Neural progenitor cell (in vitro differentiated cells): ENCODE data around the gene FOXE3. TPM values are rescaled to one million over a fixed set of nuclear protein-coding genes. Genes with fewer than 3 reads are reported as not detected.
A peak's percentile ranks its signal among the peaks of the same experiment; 100 is the strongest.

Experiments
- DNase-seq: peaks from one replicate; pipeline ENCODE4 v3.0.0-alpha.2; 2016; ENCODE audit warnings: low spot score
- H2AFZ ChIP-seq: fragments of 200-600 bp; sonication (generic); replicated peaks from 2 replicates; pipeline ENCODE4 v1.6.1; 2016; ENCODE audit warnings: antibody characterized with exemption
- H3F3A ChIP-seq: fragments of 200-600 bp; sonication (generic); 2 replicates; pipeline ENCODE4 v1.6.1; 2016; ENCODE audit warnings: antibody characterized with exemption, low read depth
- H3K27ac ChIP-seq: fragments of 200-600 bp; sonication (generic); 2 replicates; pipeline ENCODE4 v1.5.1; 2016; ENCODE audit warnings: mild to moderate bottlenecking
- H3K27me3 ChIP-seq: fragments of 200-600 bp; sonication (generic); 2 replicates; pipeline ENCODE4 v1.6.1; 2016; ENCODE audit warnings: mild to moderate bottlenecking, moderate library complexity
- H3K36me3 ChIP-seq: fragments of 200-600 bp; sonication (generic); 2 replicates; pipeline ENCODE4 v1.5.1; 2016
- H3K4me1 ChIP-seq: fragments of 200-600 bp; sonication (generic); 2 replicates; pipeline ENCODE4 v1.6.1; 2016; ENCODE audit warnings: mixed run types
- H3K4me2 ChIP-seq: fragments of 200-600 bp; sonication (generic); 2 replicates; pipeline ENCODE4 v1.6.1; 2016
- H3K4me3 ChIP-seq: fragments of 200-600 bp; sonication (generic); 2 replicates; pipeline ENCODE4 v1.5.1; 2016
- H3K79me2 ChIP-seq: fragments of 200-600 bp; sonication (generic); 2 replicates; pipeline ENCODE4 v1.6.1; 2016; ENCODE audit warnings: low read depth
- H3K9ac ChIP-seq: fragments of 200-600 bp; sonication (generic); 2 replicates; pipeline ENCODE4 v1.6.1; 2016
- H3K9me3 ChIP-seq: fragments of 200-600 bp; sonication (generic); 2 replicates; pipeline ENCODE4 v1.5.1; 2016; ENCODE audit warnings: low read depth
- H4K20me1 ChIP-seq: fragments of 200-600 bp; sonication (generic); 2 replicates; pipeline ENCODE4 v1.6.1; 2016; ENCODE audit warnings: low read depth
- H3K27ac Mint-ChIP-seq: 3 replicates; pipeline ENCODE4 v1.8.0; 2021; ENCODE audit warnings: mixed read lengths
- H3K27me3 Mint-ChIP-seq: 2 replicates; pipeline ENCODE4 v1.8.0; 2022; ENCODE audit warnings: low read depth, mild to moderate bottlenecking, inconsistent platforms, moderate library complexity, mixed read lengths; ENCODE audit not compliant: insufficient read depth
- H3K36me3 Mint-ChIP-seq: 3 replicates; pipeline ENCODE4 v1.8.0; 2021; ENCODE audit warnings: mixed read lengths
- H3K4me1 Mint-ChIP-seq: 3 replicates; pipeline ENCODE4 v1.8.0; 2021; ENCODE audit warnings: mixed read lengths
- H3K4me3 Mint-ChIP-seq: 3 replicates; pipeline ENCODE4 v1.8.0; 2021; ENCODE audit warnings: mild to moderate bottlenecking, moderate library complexity, mixed read lengths
- H3K9me3 Mint-ChIP-seq: 3 replicates; pipeline ENCODE4 v1.8.0; 2020; ENCODE audit warnings: mixed read lengths
- EZH2 ChIP-seq: fragments of 200-600 bp; sonication (generic); IDR thresholded peaks from 2 replicates; pipeline ENCODE4 v1.6.1; 2017; ENCODE audit warnings: antibody characterized with exemption, mild to moderate bottlenecking, moderate library complexity
- EZH2phosphoT487 ChIP-seq: fragments of 200-600 bp; sonication (generic); IDR thresholded peaks from 2 replicates; pipeline ENCODE4 v1.6.1; 2017; ENCODE audit warnings: antibody characterized with exemption
- total RNA-seq: library from RNA; depleted of rRNA; stranded (reverse); fragments of >200 nt; gene quantifications from 2 replicates; pipeline ENCODE4 v1.2.3, GENCODE V29; 2015; ENCODE audit warnings: low replicate concordance
- TF ChIP-seq, protein P1 (sequence below): fragments of 200-600 bp; sonication (generic); IDR thresholded peaks from 2 replicates; pipeline ENCODE4 v1.5.1; 2017; ENCODE audit warnings: antibody characterized with exemption, mild to moderate bottlenecking

Gene FOXE3
- total RNA-seq, 1 donor from 2014 or later: not detected

DNA sequence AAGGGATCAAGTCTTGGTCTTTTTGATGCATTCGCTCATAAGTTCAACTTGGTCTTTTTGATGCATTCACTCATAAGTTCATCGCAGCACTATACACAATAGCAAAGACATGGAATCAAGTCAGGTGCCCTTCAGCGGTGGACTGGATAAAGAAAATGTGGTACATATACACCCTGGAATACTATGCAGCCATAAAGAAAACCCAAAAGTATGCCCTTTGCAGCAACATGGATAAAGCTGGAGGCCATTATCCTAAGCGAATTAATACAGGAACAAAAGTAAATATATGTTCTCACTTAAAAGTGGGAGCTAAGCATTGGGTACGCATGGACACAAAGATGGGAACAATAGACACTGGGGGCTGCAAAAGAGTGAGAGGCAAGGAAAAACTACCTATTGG lies 29.8 kb upstream of the FOXE3 start:
- Histone ChIP-seq H2AFZ (no peak overlapping the region), H3K9me3 (no peaks in the 10 kb centered on the region), H3K4me3 (no peak overlapping the region), H3F3A (no peaks in the 10 kb centered on the region), H3K27ac (no peak overlapping the region), H4K20me1 (peaks cover 5% of the 10 kb centered on the region), H3K4me1 (no peaks in the 10 kb centered on the region), H3K79me2 (no peaks in the 10 kb centered on the region), H3K27me3 (peaks cover 25% of the 10 kb centered on the region), H3K36me3 (no peaks in the 10 kb centered on the region), H3K9ac (no peak overlapping the region), H3K4me2 (no peak overlapping the region)
- Mint-ChIP-seq H3K4me3 (no peak overlapping the region), H3K27me3 (peaks cover 2% of the 10 kb centered on the region), H3K36me3 (peaks cover 6% of the 10 kb centered on the region), H3K27ac (no peak overlapping the region), H3K4me1 (peaks cover 4% of the 10 kb centered on the region), H3K9me3 (no peaks in the 10 kb centered on the region)
- DNase-seq: no peak
- TF ChIP-seq, protein P1, sequence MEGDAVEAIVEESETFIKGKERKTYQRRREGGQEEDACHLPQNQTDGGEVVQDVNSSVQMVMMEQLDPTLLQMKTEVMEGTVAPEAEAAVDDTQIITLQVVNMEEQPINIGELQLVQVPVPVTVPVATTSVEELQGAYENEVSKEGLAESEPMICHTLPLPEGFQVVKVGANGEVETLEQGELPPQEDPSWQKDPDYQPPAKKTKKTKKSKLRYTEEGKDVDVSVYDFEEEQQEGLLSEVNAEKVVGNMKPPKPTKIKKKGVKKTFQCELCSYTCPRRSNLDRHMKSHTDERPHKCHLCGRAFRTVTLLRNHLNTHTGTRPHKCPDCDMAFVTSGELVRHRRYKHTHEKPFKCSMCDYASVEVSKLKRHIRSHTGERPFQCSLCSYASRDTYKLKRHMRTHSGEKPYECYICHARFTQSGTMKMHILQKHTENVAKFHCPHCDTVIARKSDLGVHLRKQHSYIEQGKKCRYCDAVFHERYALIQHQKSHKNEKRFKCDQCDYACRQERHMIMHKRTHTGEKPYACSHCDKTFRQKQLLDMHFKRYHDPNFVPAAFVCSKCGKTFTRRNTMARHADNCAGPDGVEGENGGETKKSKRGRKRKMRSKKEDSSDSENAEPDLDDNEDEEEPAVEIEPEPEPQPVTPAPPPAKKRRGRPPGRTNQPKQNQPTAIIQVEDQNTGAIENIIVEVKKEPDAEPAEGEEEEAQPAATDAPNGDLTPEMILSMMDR: no peak
- TF ChIP-seq EZH2phosphoT487 (no peak), EZH2 (no peak)

DNA sequence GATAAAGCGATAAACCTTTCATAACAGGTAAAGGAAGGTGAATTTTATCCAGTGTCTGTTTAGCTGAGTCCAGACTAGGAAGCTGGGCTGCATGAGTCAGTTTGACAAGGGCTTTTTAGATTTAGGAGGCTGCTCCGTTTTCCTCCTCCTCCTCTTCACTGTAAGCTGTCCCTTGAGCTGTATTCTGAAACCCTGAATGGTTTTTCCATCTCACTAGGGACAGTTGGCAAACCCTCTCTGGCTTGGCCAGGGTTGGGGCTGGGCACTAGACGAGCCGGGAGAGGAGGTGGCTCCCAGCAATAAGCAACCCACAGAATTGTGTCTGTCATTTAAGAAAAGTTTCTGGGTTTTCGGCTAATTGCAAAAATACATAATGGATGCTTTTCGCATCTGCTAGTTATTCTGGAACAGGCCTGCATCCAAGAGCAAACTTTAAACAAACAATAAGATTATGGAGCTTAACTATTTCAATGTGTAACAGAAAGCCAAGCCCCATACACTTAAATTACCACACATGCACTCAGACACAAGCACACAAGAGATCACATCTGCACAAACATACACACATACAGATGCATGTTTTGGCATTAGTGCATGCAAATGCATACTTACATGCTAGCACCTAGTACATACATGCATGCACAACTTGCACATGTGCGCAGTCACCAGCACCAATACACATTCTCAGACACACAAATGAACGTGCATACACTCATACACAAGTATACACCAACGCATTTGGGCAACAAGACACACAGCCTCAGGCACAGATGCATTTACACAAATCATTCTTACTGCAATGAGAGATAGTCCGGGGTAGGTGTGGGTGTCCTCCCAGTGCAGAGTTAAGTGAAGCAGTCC lies 27.8 kb upstream of the FOXE3 start:
- TF ChIP-seq, protein P1: no peak
- TF ChIP-seq EZH2phosphoT487: no peak
- no peak for TF ChIP-seq EZH2
- H3K4me1 ChIP-seq: no peaks in the 10 kb centered on the region
- H4K20me1 ChIP-seq: peaks cover 5% of the 10 kb centered on the region
- peaks cover 42% of the 10 kb centered on the region for H3K27me3 ChIP-seq
- no peak overlapping the region for H2AFZ ChIP-seq
- H3K27me3 Mint-ChIP-seq: peaks cover 4% of the 10 kb centered on the region
- no peak overlapping the region for H3K4me3 Mint-ChIP-seq
- peaks cover 4% of the 10 kb centered on the region for H3K4me1 Mint-ChIP-seq
- H3K9me3 ChIP-seq: no peaks in the 10 kb centered on the region
- H3K36me3 Mint-ChIP-seq: peaks cover 3% of the 10 kb centered on the region
- H3K9me3 Mint-ChIP-seq: no peaks in the 10 kb centered on the region
- no peak for DNase-seq
- H3K4me2 ChIP-seq: no peak overlapping the region
- H3K9ac ChIP-seq: no peak overlapping the region
- no peak overlapping the region for H3K27ac Mint-ChIP-seq
- no peaks in the 10 kb centered on the region for H3K79me2 ChIP-seq
- no peaks in the 10 kb centered on the region for H3K36me3 ChIP-seq
- H3K27ac ChIP-seq: no peak overlapping the region
- no peak overlapping the region for H3K4me3 ChIP-seq
- no peaks in the 10 kb centered on the region for H3F3A ChIP-seq

DNA sequence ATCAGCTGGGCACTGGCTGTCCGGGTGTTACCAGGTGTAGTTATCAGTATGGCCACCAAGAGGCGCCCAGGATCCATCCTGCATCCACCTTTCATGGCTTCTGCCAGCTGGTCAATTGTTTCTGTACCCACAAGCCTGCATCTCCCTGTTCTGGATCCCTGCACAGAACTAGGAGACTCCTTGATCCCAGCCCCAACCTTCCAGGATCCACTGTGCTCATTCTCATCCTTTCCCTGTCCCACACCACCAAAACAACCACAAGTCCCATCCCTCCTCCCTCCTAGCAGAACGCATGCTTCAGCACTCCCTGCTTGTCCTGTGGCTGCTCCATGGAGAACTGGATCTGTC lies 27.2 kb upstream of the FOXE3 start:
- peaks cover 3% of the 10 kb centered on the region for H3K36me3 Mint-ChIP-seq
- Histone ChIP-seq H3K4me2 (no peak overlapping the region), H3K27me3 (peaks cover 48% of the 10 kb centered on the region), H2AFZ (peak overlapping the region; percentile 1), H3K27ac (no peak overlapping the region), H3K9me3 (no peaks in the 10 kb centered on the region), H4K20me1 (peaks cover 5% of the 10 kb centered on the region), H3F3A (no peaks in the 10 kb centered on the region), H3K9ac (no peak overlapping the region), H3K36me3 (no peaks in the 10 kb centered on the region), H3K79me2 (no peaks in the 10 kb centered on the region), H3K4me3 (no peak overlapping the region), H3K4me1 (no peaks in the 10 kb centered on the region)
- H3K4me1 Mint-ChIP-seq: peaks cover 4% of the 10 kb centered on the region
- no peak overlapping the region for H3K4me3 Mint-ChIP-seq
- H3K9me3 Mint-ChIP-seq: no peaks in the 10 kb centered on the region
- H3K27me3 Mint-ChIP-seq: peaks cover 4% of the 10 kb centered on the region
- H3K27ac Mint-ChIP-seq: no peak overlapping the region
- peak; percentile 80 for DNase-seq
- TF ChIP-seq, protein P1: peak; percentile 78
- no peak for TF ChIP-seq EZH2
